IPS-18c (cell line): ENCODE data around the gene PDE6G.
"Not testable (repeated sequence)": the region's sequence is repeated elsewhere in the genome, so short reads cannot be mapped to it uniquely, and the experiment has no call there.

Experiments
- H3K4me3 ChIP-seq: 2 replicates; pipeline ENCODE4 v1.7.0; 2013; ENCODE audit warnings: low read depth, mild to moderate bottlenecking, low read length, moderate library complexity; ENCODE audit not compliant: insufficient read depth
- H3K9me3 ChIP-seq: one replicate; pipeline ENCODE4 v1.6.1; 2013; ENCODE audit warnings: mild to moderate bottlenecking, low read length, moderate library complexity; ENCODE audit not compliant: control insufficient read depth, insufficient read depth

PDE6G gene

DNA sequence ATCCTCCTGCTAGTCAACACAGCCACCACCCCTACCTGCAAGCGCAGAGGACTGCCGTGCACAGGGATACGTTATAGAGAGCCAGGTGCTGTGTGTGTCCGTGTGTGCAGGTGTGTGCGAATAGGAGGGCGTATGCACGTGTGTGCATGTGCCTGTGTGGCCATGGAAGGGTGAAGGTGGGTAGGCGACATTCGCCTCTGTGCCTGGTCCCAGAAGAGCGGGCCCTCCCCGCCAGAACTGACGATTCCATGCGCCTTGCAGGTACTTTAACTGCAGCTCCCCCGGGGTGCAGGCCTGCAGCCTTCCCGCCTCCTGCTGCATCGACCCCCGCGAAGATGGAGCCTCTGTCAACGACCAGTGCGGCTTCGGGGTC lies 8.7 kb downstream of the PDE6G start:
- H3K4me3 ChIP-seq, result peak overlapping the region; percentile 44
- H3K9me3 ChIP-seq, result no peaks in the 10 kb centered on the region

DNA sequence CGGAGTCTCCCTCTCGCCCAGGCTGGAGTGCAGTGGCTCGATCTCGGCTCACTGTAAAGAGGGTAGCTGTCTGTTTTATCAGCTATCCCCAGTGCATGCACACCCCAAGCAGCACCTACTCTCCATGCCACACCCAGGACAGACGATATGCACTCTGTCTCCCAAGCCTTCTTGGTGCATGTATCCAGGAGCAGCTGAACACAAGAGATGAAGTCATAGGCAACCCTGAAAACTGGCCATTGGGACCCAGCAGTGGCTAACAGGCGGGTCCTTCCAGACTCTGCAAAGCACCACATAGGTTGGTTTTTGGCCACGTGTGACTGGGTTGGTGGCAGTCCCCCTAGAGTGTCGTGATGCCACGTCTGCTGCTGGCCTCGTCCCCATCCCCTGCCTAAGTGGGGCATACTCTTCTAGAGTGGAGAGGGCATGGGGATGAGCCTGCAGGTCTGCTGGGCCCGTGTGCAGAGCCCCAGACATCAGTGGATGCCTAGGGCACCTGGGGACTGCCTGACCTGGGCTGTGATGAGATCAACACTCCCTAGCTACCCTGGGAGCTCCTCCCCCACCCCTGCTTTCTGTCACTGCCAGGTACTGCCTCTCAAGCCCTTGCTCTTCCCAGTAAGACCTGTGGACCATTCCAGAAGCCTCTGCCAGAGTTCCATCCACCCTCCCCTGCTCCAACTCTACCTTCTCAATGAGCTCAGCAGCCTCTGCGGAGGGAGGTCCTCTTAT lies 9.3 kb downstream of the PDE6G start:
- no peaks in the 10 kb centered on the region for H3K9me3 ChIP-seq
- H3K4me3 ChIP-seq, result 0 out of 2 replicates have a peak overlapping the region, but pooled peaks have one; percentile 44

DNA sequence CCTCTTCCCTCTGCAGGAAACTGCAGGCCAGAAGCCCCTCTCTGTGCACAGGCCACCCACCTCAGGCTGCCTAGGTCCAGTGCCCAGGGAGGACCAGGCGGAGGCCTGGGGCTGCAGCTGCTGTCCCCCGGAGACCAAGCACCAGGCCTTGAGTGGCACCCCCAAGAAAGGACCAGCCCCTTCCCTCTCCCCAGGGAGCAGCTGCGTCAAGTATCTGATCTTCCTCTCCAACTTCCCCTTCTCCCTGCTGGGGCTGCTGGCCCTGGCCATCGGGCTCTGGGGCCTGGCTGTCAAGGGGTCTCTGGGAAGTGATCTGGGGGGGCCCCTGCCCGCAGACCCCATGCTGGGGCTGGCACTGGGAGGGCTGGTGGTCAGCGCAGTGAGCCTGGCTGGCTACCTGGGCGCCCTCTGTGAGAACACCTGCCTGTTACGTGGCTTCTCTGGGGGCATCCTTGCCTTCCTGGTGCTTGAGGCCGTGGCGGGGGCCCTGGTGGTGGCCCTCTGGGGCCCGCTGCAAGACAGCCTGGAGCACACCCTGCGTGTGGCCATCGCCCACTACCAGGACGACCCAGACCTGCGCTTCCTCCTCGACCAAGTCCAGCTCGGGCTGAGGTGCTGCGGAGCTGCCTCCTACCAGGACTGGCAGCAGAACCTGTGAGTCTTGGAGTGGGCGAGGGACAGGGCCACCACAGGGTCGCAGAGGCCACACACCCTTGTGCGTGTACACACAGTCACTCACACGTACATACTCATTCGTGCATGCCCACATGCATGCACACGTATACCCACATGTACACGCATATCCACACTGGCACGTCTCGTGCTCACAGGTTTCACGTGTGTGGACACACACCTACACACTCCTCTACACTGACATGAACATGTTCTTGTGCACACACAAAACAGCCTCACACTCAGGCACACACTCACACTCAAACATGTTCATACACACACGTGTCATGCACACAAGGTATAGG lies 11.1 kb downstream of the PDE6G start:
- H3K9me3 ChIP-seq, result no peaks in the 10 kb centered on the region
- H3K4me3 ChIP-seq, result no peak overlapping the region

DNA sequence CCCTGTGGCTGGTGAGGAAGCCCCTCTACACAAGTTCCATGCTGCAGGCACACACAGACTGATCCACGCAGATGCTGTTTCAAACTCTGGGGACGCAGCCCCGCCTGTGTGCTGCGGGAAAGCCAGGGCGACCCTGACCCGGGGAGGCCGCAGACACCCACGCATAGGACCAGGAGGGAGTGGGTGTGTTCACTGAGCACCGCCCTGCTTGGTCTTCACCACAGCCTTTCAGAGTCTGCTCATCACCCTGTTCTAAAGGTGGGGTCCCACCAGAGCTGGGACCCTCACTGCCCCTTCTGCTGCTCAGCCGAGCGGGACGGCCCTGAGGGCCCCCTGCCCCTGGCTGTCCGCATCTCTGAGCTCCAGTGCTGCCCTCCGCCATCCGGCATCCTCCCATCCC lies 11.8 kb downstream of the PDE6G start:
- Histone ChIP-seq H3K9me3 (no peaks in the 10 kb centered on the region), H3K4me3 (no peak overlapping the region)

DNA sequence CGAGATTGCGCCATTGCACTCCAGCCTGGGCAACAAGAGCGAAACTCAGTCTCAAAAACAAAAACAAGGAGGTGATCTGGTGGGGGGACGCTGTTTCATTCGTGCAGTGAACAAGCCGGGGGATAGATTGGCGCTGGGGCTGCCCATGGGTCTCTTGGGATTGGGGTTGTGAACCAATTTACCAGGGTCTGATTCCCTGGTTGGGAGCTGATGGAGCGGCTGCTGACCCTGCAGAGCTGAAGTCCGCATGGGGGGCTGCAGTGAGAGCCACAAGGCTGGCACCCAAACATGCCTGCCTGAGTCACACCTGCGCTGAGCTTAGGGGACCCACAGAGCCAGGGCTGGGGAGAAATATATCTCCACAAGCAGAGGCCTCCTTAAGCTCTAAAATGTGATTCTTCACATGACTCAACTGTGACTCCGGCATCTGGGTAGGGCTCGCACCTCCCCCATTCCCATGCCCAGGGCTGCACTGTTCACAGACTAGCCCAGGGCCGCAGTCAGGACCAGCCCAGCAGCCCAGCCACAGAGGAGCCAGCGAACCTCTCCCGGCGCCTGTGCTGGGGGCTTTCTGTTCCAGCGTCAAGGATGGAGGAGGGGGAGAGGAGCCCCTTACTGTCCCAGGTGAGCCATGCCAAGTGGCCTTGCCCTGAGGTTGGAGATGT lies 14.4 kb downstream of the PDE6G start:
- Histone ChIP-seq H3K9me3 (no peaks in the 10 kb centered on the region), H3K4me3 (no peak overlapping the region)

DNA sequence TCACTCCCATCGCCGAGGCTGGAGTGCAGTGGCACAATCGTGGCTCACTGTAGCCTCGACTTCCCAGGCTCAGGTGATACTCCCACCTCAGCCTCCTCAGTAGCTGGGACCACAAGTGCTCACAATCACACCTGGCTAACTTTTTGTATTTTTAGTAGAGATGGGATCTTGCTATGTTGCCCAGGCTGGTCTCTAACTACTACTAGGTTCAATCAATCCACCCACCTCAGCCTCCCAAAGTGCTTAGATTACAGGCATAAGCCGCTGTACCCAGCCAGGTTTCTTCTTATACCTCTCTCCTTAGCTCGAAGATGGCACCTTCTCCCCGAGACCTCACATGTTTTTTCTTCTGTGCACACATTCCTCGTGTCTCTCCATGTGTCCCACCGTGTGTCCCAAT lies 16.3 kb downstream of the PDE6G start:
- no peaks in the 10 kb centered on the region for H3K9me3 ChIP-seq
- no peak overlapping the region for H3K4me3 ChIP-seq

DNA sequence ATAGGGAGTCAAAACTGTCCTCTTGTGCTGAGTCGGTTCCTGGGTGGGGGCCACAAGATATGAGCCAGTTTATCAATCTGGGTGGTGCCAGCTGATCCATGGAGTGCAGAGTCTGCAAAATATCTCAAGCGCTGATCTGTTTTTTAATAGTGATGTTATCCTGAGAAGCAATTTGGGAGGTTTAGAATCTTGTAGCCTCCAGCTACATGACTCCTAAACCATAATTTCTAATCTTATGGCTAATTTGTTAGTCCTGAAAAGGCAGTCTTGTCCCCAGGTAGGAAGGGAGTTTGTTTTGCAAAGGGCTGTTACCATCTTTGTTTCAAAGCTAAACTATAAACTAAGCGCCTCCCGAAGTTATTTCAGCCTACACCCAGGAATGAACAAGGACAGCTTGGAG lies 17.7 kb downstream of the PDE6G start:
- no peak overlapping the region for H3K4me3 ChIP-seq

DNA sequence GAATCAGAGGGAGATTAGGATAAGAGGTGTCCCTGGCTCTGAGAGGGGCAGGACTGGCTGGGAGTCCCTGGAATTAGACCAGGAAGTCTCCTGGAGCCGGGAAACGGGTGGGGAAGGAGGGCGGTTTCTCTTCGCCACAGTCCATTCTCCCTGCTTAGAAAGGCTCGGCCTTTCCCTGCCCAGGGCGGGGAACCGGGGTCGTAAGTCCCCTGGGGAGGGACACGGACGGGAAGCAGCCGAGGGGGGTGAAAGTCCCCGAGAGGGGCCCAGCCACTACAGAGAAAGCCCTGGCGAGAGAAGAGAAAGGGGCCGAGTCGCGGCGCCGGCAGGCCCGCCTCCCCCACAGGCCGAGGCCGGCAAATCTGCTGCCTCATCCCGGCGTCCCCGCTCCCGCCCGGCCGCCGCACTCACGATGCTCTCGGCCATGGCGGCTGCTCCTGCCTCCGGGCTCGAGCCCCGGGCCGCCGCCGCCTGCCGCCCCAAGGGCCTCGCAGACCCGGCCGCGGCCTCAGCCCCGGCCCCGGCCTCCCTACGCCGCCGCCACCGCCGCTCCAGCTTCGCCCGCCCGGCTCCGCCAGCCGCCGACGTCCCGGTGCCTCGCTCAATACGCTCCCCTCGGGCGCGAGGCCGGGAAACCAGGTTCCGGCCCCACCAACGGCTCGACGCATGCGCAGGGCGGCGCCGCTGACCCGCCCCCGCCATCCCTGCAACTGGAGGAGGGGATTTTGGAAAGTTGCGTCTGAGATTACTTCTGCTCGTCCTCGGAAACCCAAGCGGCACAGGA lies 19.6 kb downstream of the PDE6G start, which contains the start of the genes NPLOC4 and TSPAN10:
NPLOC4 (minus strand) TSS at position 608 of the 784 bp plus-strand sequence; CDS start at position 426, 182 bp downstream.
TSPAN10 (plus strand) TSS at position 692 of the 784 bp plus-strand sequence. CDS start 5,217 bp downstream, outside the sequence.
- Histone ChIP-seq H3K4me3 (peak within 1 kb of the TSS; percentile 96), H3K9me3 (no peaks in the 10 kb centered on the region)

More for the DNA sequence above, 17.7 kb downstream of the PDE6G start:
- no peaks in the 10 kb centered on the region for H3K9me3 ChIP-seq

DNA sequence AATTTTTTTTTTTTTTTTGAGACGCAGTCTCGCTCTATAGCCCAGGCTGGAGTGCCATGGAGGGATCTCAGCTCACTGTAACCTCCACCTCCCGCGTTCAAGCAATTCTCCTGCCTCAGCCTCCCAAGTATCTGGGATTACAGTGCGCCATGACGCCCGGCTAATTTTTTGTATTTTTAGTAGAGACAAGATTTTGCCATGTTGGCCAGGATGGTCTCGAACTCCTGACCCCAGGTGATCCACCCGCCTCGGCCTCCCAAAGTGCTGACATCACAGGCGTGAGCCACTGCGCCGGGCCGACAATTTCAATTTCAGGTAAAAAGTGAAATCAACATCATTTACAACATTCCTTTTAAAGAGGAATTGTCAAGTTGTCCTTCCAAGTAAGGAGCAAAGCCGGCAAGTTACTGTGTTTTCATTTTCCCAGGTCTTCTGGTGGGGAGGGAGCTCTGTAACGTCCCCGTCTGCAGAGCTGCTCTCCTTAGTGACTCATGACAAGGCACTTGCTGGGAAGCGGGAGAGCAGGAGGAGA lies 20.3 kb downstream of the PDE6G start:
- peak overlapping the region; percentile 96 for H3K4me3 ChIP-seq
- no peaks in the 10 kb centered on the region for H3K9me3 ChIP-seq

DNA sequence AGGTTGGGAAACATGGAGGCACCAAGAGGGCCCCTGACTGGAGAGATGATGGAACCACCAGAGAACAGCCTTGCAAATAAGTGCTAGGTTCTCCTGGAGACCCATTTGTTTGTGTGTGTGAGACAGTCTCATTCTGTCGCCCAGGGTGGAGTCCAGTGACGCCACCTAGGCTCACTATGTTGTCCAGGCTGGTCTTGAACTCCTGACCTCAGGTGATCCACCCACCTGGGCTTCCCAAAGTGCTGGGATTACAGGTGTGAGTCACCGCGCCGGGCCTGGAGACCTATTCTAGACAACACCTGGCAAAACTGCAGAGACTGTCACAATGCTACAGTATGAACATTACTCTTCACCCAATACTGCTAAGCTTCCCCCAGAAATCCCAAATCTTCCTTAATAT lies 20.9 kb downstream of the PDE6G start:
- Histone ChIP-seq H3K4me3 (no peak overlapping the region; the same call in 1 of the 2 replicates), H3K9me3 (no peaks in the 10 kb centered on the region)

DNA sequence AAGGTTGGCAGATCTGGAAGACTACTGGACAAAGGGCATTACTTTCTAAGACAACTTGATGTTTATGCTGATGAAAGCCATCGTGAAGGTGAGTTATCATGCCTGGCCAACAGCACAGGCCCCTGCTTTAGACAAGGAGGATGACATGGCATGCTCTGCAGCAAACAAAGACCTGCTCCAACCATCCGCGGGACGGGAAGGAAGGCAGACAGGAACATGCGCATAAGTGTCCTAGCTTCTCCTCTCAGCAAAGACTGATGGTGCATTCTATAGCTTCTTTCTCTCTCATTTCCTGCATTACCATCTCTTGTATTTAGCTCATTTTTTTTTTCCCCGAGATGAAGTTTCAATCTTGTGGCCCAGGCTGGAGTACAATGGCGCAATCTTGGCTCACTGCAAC lies 24.9 kb downstream of the PDE6G start:
- Histone ChIP-seq H3K9me3 (no peaks in the 10 kb centered on the region), H3K4me3 (no peak overlapping the region)

DNA sequence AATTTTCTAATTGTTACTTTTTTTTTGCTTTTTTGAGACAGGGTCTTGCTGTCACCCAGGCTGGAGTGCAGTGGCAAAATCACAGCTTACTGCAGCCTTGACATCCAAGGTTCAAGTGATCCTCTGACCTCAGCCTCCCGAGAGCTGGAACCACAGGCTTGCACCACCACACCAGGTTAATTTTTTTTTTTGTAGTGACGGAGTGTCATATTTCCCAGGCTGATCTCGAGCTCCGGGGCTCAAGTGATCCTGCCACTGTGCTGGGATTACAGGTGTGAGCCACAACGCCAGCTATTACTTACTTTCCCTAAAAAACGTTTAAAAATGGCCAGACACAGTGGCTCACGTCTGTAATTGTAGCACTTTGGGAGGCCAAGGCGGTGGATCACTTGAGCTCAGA lies 26.1 kb downstream of the PDE6G start:
- no peak overlapping the region for H3K4me3 ChIP-seq
- no peaks in the 10 kb centered on the region for H3K9me3 ChIP-seq

DNA sequence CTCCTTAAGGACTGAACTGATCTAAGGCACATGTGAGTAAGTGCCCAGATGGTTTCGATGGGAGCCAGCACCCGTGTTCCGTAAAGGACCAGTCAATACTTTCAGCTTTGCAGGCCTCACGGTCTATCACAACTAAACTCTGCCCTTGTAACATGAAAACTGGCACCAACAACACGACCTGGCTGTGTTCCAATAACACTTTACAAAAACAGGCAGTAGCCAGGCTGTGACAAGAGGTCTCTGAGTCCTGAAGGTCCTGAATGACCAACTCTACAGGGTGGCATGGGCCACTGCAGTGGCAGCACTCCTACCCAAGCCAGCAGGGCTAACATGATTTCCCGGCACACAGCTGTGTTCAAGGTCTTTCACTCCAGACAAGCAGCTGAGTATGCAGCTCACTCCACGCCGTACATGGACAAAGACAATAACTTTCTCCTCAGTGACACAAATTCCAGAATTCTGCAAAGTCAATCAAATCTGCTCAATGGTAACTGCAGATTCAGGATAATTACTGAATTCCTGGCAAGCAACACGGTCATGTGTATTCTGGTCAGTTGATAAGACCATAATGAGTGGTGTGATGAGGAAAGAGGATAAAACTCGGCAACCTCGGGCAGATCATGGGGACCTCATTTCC lies 34.7 kb downstream of the PDE6G start:
- no peaks in the 10 kb centered on the region for H3K9me3 ChIP-seq
- no peak overlapping the region for H3K4me3 ChIP-seq

DNA sequence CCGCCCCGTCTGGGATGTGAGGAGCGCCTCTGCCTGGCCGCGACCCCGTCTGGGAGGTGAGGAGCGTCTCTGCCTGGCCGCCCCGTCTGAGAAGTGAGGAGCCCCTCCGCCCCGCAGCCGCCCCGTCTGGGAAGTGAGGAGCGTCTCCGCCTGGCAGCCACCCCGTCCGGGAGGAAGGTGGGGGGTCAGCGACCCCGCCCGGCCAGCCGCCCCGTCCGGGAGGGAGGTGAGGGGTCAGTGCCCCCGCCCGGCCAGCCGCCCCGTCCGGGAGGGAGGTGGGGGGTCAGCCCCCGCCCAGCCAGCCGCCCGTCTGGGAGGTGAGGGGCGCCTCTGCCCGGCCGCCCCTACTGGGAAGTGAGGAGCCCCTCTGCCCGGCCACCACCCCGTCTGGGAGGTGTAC lies 38.0 kb downstream of the PDE6G start:
- H3K4me3 ChIP-seq, H3K9me3 ChIP-seq: not testable (repeated sequence)

DNA sequence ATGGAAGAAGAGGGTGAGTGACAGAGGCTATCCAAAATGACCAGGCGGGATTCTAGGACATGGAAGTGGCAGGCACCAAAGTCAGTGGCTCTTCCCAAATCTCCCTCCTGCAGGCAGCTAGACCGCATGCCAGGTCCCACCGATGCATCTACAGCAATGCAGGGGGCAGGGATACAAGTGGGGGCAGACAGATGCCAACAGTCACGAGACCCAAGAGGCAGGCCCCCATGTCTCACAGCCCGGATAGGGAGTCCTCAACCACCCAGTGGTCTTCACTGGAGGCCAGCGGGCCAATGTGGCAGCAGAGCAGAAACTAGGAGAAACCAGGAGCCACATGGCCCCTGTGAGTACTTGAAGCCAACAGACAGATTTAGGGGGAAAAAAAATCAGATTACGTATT lies 39.5 kb downstream of the PDE6G start:
- H3K4me3 ChIP-seq, result no peak overlapping the region
- peaks cover 3% of the 10 kb centered on the region for H3K9me3 ChIP-seq

DNA sequence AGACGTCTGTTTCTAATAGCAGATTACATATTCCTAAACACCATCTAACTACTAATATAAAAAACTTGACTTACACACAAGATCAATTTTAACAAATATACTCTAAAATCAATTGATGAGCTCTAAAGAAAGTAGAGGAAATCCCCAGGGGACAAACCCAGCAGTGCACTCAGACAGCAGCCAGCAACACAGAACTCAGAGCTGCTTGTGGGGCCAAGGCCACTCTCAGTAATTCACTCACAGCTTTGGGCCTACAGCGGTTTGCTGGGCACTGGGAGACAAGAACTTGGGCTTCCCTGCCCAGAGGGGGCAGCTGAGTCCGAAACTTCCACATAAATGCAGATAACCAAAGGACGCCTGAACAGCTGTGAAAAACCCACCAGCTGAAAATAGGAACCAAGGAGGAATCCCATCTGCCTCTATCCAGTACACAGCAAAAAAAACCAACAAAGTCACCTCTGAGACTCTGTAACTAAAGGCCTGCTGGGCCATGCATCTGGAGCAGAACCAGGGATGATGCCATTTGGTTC lies 40.9 kb downstream of the PDE6G start:
- Histone ChIP-seq H3K4me3 (no peak overlapping the region), H3K9me3 (peaks cover 3% of the 10 kb centered on the region)
